Peyer's patch (tissue), 4 donors: Measurements from ENCODE around the gene CYP3A4. TPM values are rescaled to one million over a fixed set of nuclear protein-coding genes. Genes with fewer than 3 reads are reported as not detected.
"Not testable (repeated sequence)": the region's sequence is repeated elsewhere in the genome, so short reads cannot be mapped to it uniquely, and the experiment has no call there.

Experiments
- DNase-seq, 3 donors: peaks; one replicate each; pipeline ENCODE4 v3.0.0-alpha.2; 2017 to 2019
- H3K27ac ChIP-seq, 4 donors: fragments of 200-600 bp; sonication (generic); one replicate each; pipeline ENCODE4 v1.5.1; 2016 to 2019
- H3K27me3 ChIP-seq, 2 donors: fragments of 200-600 bp; sonication (generic); one replicate each; pipeline ENCODE4 v1.5.1; 2019
- H3K36me3 ChIP-seq, 3 donors: fragments of 200-600 bp; sonication (generic); one replicate each; pipeline ENCODE4 v1.5.1; 2016 to 2019
- H3K4me1 ChIP-seq, 4 donors: fragments of 200-600 bp; sonication (generic); one replicate each; pipeline ENCODE4 v1.5.1; 2016 to 2019
- H3K4me3 ChIP-seq, 4 donors: fragments of 200-600 bp; sonication (generic); 1 replicate in 3 of 4; 2 replicates in 1 of 4; pipeline ENCODE4 v1.5.1; 2016 to 2019; ENCODE audit warnings: mild to moderate bottlenecking in 1 of 4
- H3K9me3 ChIP-seq, 4 donors: fragments of 200-600 bp; sonication (generic); one replicate each; pipeline ENCODE4 v1.5.1; 2016 to 2019; ENCODE audit warnings: mild to moderate bottlenecking in 1 of 4
- CTCF ChIP-seq, 6 experiments: fragments of 450-650 bp in 4 of 6; fragments of 200-600 bp in 2 of 6; sonication (generic) in 1 of 6; IDR thresholded peaks; one replicate each; pipeline ENCODE4 v1.5.1; 2017 to 2019; ENCODE audit warnings: antibody characterized with exemption in 6 of 6, mild to moderate bottlenecking in 3 of 6, moderate library complexity in 1 of 6
- POLR2A ChIP-seq, 2 donors: fragments of 450-650 bp; IDR thresholded peaks; one replicate each; pipeline ENCODE4 v1.5.1; 2017; ENCODE audit warnings: antibody characterized with exemption in 2 of 2, mild to moderate bottlenecking in 2 of 2, moderate library complexity in 2 of 2
- total RNA-seq, 4 donors: library from RNA; depleted of rRNA; stranded (reverse); fragments of >200 nt; gene quantifications; one replicate each; pipeline ENCODE4 v1.1.0, GENCODE V29; 2016

Gene CYP3A4
- total RNA-seq, 4 donors from 2014 or later: 16.5 to 3,180 (median 690) TPM

- no peaks in the 10 kb centered on the region for H3K36me3 ChIP-seq
Measured at GRCh38 chr7:99820408-99821027, 36.5 kb upstream of the CYP3A4 start.

GRCh38 chr7:99808766-99809165 is 24.8 kb upstream of the CYP3A4 start:
- DNase-seq: no peak
- Histone ChIP-seq H3K9me3 (no peaks in the 10 kb centered on the region), H3K4me3 (no peak overlapping the region), H3K36me3 (no peaks in the 10 kb centered on the region), H3K4me1 (no peaks in the 10 kb centered on the region), H3K27me3 (no peaks in the 10 kb centered on the region), H3K27ac (no peak overlapping the region)
- TF ChIP-seq POLR2A (IDR thresholded peaks at IDR 0.05) (no peak), CTCF (IDR thresholded peaks at IDR 0.05) (no peak)

More at GRCh38 chr7:99820408-99821027, 36.5 kb upstream of the CYP3A4 start:
- no peak for DNase-seq
- Histone ChIP-seq H3K27me3 (no peaks in the 10 kb centered on the region), H3K27ac (no peak overlapping the region), H3K4me1 (peaks cover 0 to 6% (median 0%) of the 10 kb centered on the region in 4 donors), H3K4me3 (no peak overlapping the region), H3K9me3 (no peaks in the 10 kb centered on the region)
- TF ChIP-seq CTCF (IDR thresholded peaks at IDR 0.05) (no peak), POLR2A (IDR thresholded peaks at IDR 0.05) (no peak)

- Histone ChIP-seq H3K27ac (no peak overlapping the region), H3K36me3 (no peaks in the 10 kb centered on the region), H3K4me1 (no peaks in the 10 kb centered on the region), H3K4me3 (no peak overlapping the region), H3K9me3 (no peaks in the 10 kb centered on the region), H3K27me3 (no peaks in the 10 kb centered on the region)
- no peak for TF ChIP-seq POLR2A (IDR thresholded peaks at IDR 0.05)
- TF ChIP-seq CTCF (IDR thresholded peaks at IDR 0.05): no peak
- no peak for DNase-seq
Measured at GRCh38 chr7:99806839-99807478, 23.0 kb upstream of the CYP3A4 start.

- no peak overlapping the region for H3K27ac ChIP-seq
- TF ChIP-seq CTCF (IDR thresholded peaks at IDR 0.05): no peak
- no peak for TF ChIP-seq POLR2A (IDR thresholded peaks at IDR 0.05)
- no peaks in the 10 kb centered on the region for H3K27me3 ChIP-seq
Measured at GRCh38 chr7:99805641-99806040, 21.7 kb upstream of the CYP3A4 start.

GRCh38 chr7:99803118-99803517 is 19.1 kb upstream of the CYP3A4 start:
- H3K4me1 ChIP-seq, H3K9me3 ChIP-seq, H3K4me3 ChIP-seq, DNase-seq, H3K27me3 ChIP-seq, H3K36me3 ChIP-seq, H3K27ac ChIP-seq: not testable (repeated sequence)

More at GRCh38 chr7:99805641-99806040, 21.7 kb upstream of the CYP3A4 start:
- DNase-seq: no peak
- H3K4me1 ChIP-seq: no peaks in the 10 kb centered on the region
- no peaks in the 10 kb centered on the region for H3K36me3 ChIP-seq
- H3K9me3 ChIP-seq: no peaks in the 10 kb centered on the region
- H3K4me3 ChIP-seq: no peak overlapping the region

- not testable (repeated sequence) for H3K27ac ChIP-seq, H3K4me3 ChIP-seq, H3K36me3 ChIP-seq, H3K4me1 ChIP-seq, DNase-seq, H3K27me3 ChIP-seq, H3K9me3 ChIP-seq
Measured at GRCh38 chr7:99801407-99801806, 17.4 kb upstream of the CYP3A4 start.
